HT-29 (cell line): Measurements from ENCODE around the gene NEDD1. TPM values are rescaled to one million over a fixed set of nuclear protein-coding genes. Genes with fewer than 3 reads are reported as not detected.

Experiments
- DNase-seq: peaks from one replicate; pipeline ENCODE4 v3.0.0-alpha.2; 2015; ENCODE audit warnings: low spot score
- total RNA-seq: library from RNA; depleted of rRNA; stranded (reverse); fragments of >200 nt; shearing (Covaris generic); gene quantifications from 2 replicates; pipeline ENCODE4 v1.2.3, GENCODE V29; 2014

Gene NEDD1
- total RNA-seq, 1 experiment from 2014 or later, result 12.4 TPM

- DNase-seq, result no peak
Observed at GRCh38 chr12:96897421-96897820, 9.6 kb upstream of the NEDD1 start.

- no peak for DNase-seq
Observed at GRCh38 chr12:96901175-96901574, 5.9 kb upstream of the NEDD1 start.

- DNase-seq, result peak; percentile 16
Observed at GRCh38 chr12:96902076-96902475, 5.0 kb upstream of the NEDD1 start.

DNA sequence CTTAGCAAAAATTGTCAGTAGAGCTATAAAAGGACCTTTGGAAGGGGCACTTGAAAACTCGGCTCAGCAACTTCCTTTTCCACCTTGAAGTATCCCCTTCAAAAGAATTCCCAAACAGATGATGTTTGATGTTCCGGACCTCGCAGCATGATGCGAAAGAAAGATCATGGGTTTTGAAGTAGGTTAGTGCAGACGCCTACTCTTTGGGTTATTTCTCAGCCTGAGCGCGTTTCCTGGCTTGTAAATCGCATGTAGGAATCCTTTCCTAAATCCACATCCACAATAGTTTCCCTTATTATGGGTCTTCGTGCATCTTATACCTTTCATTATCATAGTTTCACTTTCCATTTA lies 584 bp upstream of the NEDD1 start:
- no peak for DNase-seq

DNA sequence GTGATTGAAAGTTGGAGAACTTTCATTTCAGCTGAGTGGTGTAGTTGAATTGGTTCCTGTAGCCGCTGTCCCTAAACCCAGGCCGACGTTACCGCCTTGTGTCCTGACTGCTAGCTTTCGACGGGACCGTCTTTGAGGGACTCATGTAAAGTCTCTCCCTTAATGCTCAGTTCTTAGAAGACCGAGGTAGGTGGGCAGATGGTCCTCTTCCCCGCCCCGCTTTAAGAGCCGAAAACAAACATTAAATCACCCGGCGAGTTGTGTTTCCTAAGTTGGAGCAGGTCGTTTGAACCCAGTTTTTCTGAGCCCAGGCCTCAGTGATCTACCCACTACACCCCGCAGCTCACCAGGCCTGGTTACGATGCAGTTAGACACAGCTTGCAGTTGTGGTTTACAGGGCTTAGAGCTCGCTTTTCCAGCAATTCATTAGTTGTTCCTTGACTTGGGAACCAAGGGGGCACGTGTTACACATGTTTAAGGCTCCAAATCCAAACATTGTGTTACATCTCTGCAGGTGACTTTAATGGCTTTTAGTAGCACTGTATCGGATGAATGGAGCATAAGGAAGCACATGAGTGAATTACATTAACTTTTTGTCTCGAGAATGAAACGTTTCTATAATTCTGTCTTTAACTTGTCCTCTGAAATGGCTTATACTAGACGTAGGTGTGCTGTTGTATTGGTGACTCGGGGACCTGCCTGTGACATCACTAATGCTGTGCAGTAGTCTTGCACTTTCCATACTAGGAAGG lies 790 bp downstream of the NEDD1 start:
- peak; percentile 55 for DNase-seq

GRCh38 chr12:96908423-96908675 lies 1.3 kb downstream of the NEDD1 start:
- no peak for DNase-seq

- no peak for DNase-seq
Observed at GRCh38 chr12:96912261-96912660, 5.2 kb downstream of the NEDD1 start.

GRCh38 chr12:96912943-96913342 lies 5.9 kb downstream of the NEDD1 start:
- DNase-seq, result no peak

GRCh38 chr12:96919510-96920210 lies 12.6 kb downstream of the NEDD1 start:
- DNase-seq, result no peak

DNA sequence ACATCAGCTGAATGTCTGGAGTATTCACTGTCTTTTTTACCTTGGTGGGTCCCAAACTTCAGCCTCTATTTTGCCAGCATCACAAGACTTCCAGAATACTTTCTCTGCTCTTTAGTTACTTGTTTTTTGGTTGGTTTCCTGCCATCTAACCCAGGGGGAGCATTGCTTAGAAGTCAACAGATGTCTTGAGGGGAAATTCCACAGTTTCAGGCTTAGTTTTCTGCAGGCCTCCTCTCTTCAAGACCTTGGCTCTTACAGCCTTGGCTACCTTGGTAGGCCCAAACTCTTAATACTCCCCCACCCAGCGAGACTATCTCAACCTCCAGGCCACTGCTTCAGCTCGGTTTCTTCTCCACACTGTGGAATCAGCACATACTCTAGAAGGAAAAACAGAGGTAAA lies 41.7 kb downstream of the NEDD1 start:
- no peak for DNase-seq

GRCh38 chr12:96979532-96979931 lies 72.5 kb downstream of the NEDD1 start:
- DNase-seq, result no peak

GRCh38 chr12:96980991-96981414 lies 73.9 kb downstream of the NEDD1 start:
- no peak for DNase-seq

DNA sequence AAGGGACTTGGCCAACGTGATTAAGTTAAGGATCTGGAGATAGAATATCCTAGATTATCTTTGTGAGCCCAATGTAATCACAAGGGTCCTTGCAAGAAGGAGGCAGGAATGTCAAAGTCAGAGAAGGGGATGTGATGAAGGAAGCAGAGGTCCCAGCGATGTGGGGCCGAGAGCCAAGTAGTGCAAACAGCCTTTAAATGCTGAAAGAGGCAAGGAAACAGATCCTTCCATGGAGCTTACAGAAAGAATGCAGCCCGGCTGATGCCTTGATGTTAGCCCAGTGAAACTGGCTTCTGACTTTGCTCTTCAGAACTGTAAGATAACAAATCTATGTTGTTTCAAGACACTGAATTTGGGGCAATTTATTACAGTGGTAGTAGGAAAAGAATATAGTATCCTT lies 74.9 kb downstream of the NEDD1 start:
- DNase-seq, result no peak

DNA sequence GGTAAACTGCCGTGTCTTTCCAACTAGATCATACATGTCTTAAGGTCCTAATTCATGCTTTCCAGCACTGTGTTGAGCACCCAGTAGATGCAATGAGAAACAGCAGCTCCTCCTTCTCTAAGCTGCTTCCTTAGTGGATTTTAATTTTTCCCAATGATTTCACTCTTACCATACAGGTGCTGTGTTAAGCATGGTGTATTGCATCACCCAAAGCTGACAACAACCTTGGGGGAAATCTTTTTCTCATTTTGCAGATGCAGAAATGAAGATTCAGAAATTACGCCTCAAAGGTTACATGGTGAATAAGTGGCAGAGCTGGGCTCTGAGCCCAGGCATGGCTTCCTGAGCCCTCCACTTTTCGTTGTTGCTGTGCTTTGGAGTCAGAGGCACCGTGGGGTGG lies 75.6 kb downstream of the NEDD1 start:
- DNase-seq, result no peak

- DNase-seq, result peak; percentile 40
Observed at GRCh38 chr12:96985515-96986362, 78.7 kb downstream of the NEDD1 start.

DNA sequence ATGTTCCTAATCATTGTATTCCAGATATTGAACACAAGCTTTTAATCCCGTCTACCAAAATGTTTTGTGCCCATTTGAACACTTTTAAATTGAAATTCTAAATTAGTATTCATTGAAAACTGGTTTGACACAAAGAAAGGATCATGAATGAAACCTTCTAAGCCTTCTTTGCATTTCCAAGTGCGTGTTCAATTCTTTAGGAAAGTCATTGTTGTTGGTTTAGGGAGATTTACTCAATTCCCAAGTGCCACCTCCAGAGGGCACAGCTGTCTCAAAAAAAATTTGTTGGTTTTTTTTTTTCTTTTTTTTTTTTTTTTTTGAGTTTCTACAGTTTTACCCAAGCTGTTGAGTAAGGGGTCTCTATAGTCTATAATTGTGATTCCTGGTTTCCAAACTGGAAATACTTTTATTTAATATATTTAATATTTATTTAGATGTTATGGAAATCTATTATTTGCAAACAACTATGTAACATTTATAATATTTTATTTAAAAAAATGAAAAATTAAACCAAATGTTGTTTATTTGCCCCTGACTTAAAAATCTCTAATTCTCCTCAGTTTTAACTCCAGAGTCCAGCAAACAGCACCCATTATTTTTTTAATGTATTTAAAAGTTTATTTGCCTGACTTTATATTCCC lies 79.9 kb downstream of the NEDD1 start:
- DNase-seq, result peak; percentile 9

DNA sequence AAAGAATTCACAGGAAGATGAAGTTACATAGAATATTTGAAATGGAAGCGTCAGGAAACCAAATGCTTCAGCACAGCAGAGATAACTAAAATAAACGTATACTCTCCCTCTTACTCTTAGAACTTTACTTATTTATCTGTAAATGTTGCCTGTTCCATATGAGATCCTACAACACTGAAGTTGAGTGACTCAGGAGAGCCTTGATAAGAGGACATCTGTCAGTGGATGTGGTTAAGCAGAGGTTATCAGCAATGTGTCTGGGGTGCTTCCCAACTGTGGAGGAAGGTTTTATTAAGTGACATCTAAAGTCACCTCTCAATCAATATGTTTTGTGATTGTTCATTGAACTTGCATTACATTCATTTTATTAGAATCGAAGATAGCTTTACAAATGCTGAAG lies 81.9 kb downstream of the NEDD1 start:
- no peak for DNase-seq

DNA sequence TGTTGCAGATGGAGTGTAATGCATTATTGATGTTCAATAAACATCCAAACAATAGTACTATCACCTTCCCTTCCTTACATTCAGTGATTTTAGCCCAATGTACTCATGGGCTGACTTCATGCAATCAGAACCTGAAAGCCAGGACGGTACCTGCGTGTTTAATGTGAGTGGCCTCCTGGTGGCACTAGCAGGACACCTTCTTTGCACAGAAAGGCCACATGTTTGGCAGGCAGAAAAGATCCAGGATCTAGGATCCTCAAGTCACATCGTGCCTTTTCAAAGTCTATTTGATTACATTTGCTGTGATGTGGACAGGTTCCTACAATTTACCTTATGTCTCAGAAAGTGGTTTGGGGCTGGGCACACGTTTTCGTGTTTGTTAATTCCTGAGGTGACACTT lies 82.9 kb downstream of the NEDD1 start:
- peak; percentile 66 for DNase-seq

DNA sequence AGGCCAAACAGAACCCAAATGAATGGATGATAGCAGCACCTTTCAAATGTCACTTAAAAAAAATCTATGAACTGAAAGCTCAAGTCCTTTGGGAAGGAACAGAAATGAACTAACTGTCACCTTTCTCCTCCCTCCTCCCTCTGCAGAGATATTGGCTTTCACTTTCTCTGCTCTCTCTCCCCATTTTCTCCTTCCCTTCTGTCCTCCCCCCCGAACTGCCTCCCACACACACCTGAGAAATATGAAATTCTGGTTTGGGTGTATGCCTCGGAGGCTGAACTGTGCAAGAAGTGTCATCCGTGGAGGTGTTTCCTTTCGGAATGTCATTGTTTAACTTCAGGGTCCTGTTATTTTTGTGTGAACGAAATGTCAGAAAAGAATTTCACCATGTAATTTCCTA lies 87.8 kb downstream of the NEDD1 start:
- no peak for DNase-seq

DNA sequence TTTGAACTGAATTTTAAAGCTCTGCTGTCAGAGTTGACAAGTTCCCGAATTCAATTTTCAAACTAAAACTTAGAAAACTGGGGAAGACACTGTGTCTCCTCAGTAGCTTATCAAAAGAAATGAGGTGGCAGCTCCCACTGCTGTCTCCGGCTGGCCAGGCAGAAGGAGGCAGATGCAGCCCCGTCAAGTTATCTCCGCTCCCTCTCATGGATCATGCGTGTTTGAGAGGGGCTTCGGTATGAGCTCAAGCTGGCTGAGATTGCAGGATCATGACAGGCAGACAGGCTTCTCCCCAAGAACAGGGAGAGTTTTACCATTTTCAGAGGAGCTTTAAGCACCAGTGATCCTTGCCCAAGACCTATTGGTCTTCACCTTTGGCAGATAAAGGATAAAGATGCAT lies 88.8 kb downstream of the NEDD1 start:
- no peak for DNase-seq

GRCh38 chr12:96997797-96998484 lies 90.9 kb downstream of the NEDD1 start:
- no peak for DNase-seq

- no peak for DNase-seq
Observed at GRCh38 chr12:97003276-97003675, 96.2 kb downstream of the NEDD1 start.
